ENCODE measurements around the gene MYO1H.

Gene MYO1H

DNA sequence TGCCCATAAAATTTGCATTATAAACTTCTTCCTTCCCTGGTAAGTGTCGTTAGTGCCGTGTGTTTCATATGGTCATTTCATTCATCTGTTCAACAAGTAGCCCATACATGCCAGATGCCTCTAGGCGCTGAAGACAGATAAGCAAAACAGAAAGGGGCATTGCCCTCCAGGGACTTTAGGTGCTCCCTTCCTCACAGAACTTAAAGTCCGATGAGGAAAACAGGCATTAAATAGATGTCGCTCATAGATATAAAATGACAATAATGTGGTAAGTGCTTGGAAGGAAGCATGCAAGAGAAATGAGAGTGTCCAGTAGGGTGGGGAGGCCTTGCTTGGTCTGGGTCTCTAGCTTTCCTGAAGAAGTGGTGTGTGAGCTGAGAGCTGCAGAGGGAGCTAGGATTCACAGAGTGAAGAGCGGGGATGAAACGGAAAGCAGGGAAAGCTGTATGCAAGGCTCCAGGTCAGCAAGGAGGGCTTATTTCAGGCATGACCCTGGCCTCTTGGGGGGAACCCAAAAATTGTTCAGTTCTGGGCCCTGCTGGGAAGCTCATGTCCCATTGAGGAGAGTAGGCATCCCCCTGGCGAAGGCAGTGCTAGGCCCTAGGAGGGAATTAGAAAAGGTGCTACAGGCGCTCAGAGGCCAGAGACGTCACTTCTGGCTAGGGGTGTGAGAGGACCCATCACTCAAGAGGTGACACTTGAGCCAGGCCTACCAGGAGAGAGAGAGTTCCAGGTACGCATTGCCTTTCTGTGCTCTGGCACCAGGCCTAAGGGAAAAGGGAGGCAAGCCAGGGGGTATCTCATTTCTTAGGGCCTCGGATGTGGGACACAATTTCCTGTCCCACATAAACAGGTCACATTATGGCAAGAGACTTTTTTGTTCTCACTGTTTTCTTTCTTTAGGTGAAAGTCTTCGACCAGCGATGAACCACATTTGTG is 141.6 kb downstream of the MYO1H start:
- no peak for DNase-seq (ENCODE audit: low read depth in 2 of 3, low spot score in 1 of 3)

DNA sequence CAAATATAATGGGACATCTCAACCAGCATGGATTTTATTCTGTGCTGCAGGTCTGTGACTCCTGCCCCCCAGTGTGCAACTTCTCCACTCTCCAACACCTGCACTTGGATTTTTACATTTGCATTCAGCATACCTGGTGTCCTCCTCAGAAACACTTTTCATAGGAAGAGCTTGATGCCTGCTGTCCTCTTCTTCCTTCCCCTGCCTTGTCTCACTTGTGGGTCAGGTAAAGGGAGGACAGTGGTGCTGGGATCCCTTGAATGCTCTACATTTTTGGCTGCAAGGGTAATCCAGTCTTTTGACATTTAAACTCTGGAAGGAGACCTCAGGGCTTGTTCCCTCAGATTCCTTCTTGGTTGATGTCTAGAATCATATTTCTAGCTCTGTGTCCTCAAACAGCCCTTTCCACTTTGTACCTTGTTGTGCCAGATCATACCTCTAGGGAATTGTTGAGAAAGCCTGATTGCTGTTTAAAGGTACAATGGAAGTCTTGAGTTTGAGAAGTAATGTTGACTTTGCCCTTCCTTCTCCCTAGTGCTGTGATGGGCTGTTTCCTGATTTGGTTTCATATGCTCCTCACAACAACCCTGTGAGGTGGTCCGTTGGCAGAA is 142.4 kb downstream of the MYO1H start:
- DNase-seq (ENCODE audit: low read depth in 2 of 3, low spot score in 1 of 3): no peak

DNA sequence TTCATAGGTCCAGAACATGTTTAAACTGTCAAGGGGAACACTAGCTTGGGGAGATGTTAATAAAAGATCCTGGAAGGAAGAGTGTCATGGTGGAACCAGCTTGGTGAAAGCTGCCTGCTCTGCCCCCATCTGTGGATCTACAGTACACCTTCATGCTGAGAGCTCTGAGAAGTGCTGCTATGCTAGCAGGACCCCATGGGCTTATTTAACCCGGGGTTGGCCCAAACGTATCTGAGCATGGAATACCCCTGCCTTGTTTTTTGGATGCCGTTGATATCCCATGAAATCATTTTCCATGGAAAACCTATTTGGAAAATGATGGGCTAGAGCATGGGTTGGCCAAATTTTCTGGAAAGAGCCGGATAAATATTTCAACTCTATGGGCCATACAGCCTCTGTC is 144.0 kb downstream of the MYO1H start:
- no peak for DNase-seq (ENCODE audit: low read depth in 2 of 3, low spot score in 1 of 3)

DNA sequence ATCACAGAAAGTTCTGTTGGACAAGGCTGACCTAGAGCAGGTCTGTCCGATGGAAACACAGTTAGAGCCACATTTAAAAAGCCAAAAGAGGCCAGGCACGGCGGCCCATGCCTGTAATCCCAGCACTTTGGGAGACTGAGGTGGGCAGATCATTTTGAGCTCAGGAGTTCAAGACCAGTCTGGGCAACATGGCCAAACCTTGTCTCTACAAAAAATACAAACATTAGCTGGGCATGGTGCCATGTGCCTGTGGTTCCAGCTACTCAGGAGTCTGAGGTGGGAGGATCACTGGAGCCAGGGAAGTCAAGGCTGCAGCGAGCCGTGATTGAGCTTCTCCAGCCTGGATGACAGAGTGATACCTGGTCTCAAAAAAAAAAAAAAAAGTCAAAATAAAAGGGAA is 144.7 kb downstream of the MYO1H start:
- no peak for DNase-seq (ENCODE audit: low read depth in 2 of 3, low spot score in 1 of 3)

DNA sequence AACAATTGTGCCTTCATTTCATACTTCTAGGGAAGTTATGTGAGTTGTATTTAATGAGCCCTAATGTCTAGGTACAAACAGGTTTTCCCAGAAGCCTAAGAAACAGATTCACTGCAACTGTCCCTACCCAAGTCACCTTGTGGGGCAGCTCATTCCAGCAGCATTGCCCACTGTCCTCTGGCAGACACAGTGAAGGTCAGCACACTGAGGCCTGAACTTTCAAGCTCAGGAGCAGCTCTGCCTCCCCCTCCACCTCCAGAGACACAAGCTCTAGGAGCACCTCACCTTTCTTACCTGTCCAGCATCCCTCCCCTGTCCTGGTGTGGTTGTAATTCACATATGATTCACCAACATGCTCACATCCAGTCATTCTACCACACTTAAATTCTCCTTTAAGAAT is 145.4 kb downstream of the MYO1H start:
- no peak for DNase-seq (ENCODE audit: low read depth in 2 of 3, low spot score in 1 of 3)

DNA sequence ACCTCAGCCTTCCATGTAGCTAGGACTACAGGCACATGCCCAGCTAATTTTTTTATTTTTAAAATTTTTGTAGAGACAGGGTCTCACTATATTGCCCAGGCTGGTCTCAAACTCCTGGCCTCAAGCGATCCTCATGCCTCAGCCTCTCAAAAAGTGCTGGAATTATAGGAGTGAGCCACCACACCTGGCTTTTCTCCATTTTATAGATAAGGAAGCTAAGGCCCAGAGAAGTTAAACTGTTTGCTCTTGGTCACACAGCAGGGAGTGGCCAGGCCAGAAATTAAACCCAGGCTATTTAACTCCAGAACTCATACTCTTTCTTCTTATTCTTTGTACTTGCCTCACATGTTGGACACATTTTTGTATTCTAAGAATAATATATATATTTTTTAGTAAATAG is 146.2 kb downstream of the MYO1H start:
- DNase-seq (ENCODE audit: low read depth in 2 of 3, low spot score in 1 of 3): no peak

DNA sequence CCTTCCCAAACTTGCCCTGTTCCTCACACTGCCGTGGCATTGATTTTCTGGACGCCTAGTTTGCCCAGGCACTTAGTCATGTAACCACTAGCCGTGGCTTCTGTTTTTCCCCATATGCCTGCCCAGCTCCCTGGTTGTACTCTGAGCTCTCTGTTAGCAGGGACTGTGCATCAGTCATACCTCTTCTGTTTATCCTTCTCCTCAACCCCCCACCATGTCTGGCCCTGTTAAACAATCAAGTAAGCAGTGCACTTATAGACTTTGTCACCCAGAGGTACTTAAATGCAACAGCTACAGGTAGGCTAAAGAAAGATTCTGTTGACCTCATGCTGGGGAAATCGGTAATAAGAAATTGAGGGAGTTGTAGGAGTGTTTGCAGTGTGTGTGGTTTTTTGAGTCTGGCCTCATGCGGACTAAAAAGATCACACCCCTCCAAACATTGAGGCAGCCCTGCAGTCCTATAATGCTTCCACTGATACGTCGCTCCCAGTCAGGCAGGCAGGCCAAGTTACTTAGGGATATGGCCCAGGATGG is 146.7 kb downstream of the MYO1H start:
- DNase-seq (ENCODE audit: low read depth in 2 of 3, low spot score in 1 of 3): no peak

DNA sequence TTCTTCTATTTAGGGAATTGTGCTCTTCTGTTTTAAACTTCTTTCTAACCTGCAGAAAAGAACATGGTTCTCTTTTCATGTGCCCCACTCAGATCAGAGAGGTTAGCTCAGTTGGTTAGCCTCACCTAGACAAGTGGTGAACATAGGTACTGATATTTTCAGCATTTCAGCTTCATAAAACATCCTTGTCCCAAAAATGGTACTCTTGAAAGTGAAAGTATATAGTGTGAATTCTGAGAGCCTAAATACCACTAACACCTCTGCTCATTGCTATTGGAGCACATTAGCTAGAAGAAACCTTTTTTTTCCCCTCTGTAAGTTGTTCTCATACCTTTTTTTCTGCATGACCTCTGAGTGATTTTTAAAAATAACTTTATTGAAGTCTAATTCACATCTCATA is 147.3 kb downstream of the MYO1H start:
- no peak for DNase-seq (ENCODE audit: low read depth in 2 of 3, low spot score in 1 of 3)

DNA sequence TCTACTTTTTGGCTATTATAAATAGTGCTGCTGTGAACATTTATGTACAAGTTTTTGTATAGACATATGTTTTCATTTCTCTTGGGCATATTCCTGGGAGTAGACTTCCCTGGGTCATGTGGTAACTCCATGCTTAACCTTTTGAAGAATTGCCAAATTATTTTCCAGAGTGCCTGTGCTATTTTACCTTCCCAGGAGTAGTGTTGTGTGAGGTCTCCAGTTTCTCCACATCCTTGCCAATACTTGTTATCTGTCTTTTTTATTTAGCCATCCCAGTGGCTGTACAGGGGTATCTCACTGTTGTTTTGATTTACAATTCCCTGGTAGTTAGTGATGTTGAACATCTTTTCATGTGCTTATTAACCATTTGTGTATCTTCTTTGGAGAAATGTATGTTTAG is 148.6 kb downstream of the MYO1H start:
- no peak for DNase-seq (ENCODE audit: low read depth in 2 of 3, low spot score in 1 of 3)

DNA sequence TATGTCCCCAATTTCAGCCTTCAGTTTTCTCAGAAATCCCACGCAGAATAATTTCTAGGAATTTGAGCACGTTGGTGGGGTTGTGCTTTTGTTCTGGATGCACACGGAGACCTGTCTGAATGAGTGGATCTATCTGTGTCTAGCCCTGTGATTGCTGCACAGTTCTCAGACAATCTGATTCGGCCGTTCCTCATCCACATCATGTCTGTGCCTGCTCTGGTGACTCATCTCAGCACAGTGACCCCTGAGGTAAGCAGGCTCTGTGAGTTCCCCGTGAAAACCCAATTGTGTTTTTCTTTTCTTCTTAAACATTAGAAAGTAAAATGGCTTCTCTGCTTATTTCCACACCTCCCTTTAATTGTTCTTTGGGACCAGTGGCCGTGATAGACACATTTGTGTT is 150.0 kb downstream of the MYO1H start:
- no peak for DNase-seq (ENCODE audit: low read depth in 2 of 3, low spot score in 1 of 3)
